ENCODE results near the gene SLC35B1.

GRCh38 chr17:49691677-49692191, 16.0 kb downstream of the SLC35B1 start:
- TF ChIP-seq CTCF (IDR thresholded peaks at IDR 0.05) (no peak), POLR2AphosphoS5 (IDR thresholded peaks at IDR 0.05; ENCODE audit: insufficient read depth in 1 of 2, low read depth in 1 of 2) (no peak)

All from vagina (tissue), 2 donors.